Astrocyte of the cerebellum (primary cell): ENCODE measurements around the gene ANKH.

Experiments
- DNase-seq: peaks from one replicate; pipeline ENCODE4 v3.0.0-alpha.2; 2011; ENCODE audit warnings: low read depth
- H3K4me3 ChIP-seq: 2 replicates; pipeline ENCODE4 v1.5.1; 2011; ENCODE audit warnings: mild to moderate bottlenecking, low read depth, low read length, moderate library complexity
- CTCF ChIP-seq: IDR thresholded peaks from 2 replicates; pipeline ENCODE4 v1.5.1; 2012; ENCODE audit warnings: low read length, low read depth, moderate library complexity, mild to moderate bottlenecking; ENCODE audit errors: missing control alignments
- in situ Hi-C: cut with HindIII; loops from 2 replicates; pipeline ENCODE4 v1.10.0; 2017; ENCODE audit warnings: low sequenced_read_pairs

The ANKH gene

GRCh38 chr5:14902826-14903560 lies 31.4 kb upstream of the ANKH start:
- in situ Hi-C loops, result no loop called here
- DNase-seq, result no peak
- no peak for TF ChIP-seq CTCF

GRCh38 chr5:14901462-14902051 lies 30.0 kb upstream of the ANKH start:
- H3K4me3 ChIP-seq, result no peak overlapping the region
- in situ Hi-C loops, result no loop called here
- no peak for DNase-seq
- no peak for TF ChIP-seq CTCF

More at GRCh38 chr5:14902826-14903560, 31.4 kb upstream of the ANKH start:
- H3K4me3 ChIP-seq, result no peak overlapping the region

GRCh38 chr5:14900693-14901461 lies 29.3 kb upstream of the ANKH start:
- no peak for DNase-seq

GRCh38 chr5:14896131-14896530 lies 24.6 kb upstream of the ANKH start:
- no peak for DNase-seq
- TF ChIP-seq CTCF, result no peak
- in situ Hi-C loops, result no loop called here
- H3K4me3 ChIP-seq, result no peak overlapping the region

More at GRCh38 chr5:14900693-14901461, 29.3 kb upstream of the ANKH start:
- no peak overlapping the region for H3K4me3 ChIP-seq
- TF ChIP-seq CTCF, result no peak
- in situ Hi-C loops, result no loop called here

GRCh38 chr5:14895301-14895700 lies 23.7 kb upstream of the ANKH start:
- H3K4me3 ChIP-seq, result no peak overlapping the region
- no peak for DNase-seq
- in situ Hi-C loops, result no loop called here
- no peak for TF ChIP-seq CTCF

GRCh38 chr5:14894748-14895147 lies 23.2 kb upstream of the ANKH start:
- H3K4me3 ChIP-seq, result no peak overlapping the region
- in situ Hi-C loops, result no loop called here
- DNase-seq, result no peak
- TF ChIP-seq CTCF, result no peak
